ENCODE data around the gene NAA38. TPM values are rescaled to one million over a fixed set of nuclear protein-coding genes. Genes with fewer than 3 reads are reported as not detected.

The NAA38 gene
- total and polyA plus RNA-seq, 5 donors from 2014 or later, result 23.6 to 192 (median 130) TPM

GRCh38 chr17:7889166-7889955 is 32.0 kb upstream of the NAA38 start:
- H3K36me3 ChIP-seq (ENCODE audit: control insufficient read depth, insufficient read depth, low read length), result peaks cover 42% of the 10 kb centered on the region
- Mint-ChIP-seq H3K27me3 (peaks cover 7% of the 10 kb centered on the region), H3K27ac (peak overlapping the region in 1 of 3 donors; percentile 62), H3K9me3 (no peaks in the 10 kb centered on the region), H3K4me1 (peaks cover 0 to 24% (median 11%) of the 10 kb centered on the region in 4 donors), H3K36me3 (peaks cover 21% of the 10 kb centered on the region), H3K4me3 (peak overlapping the region in 1 of 4 donors; percentile 43)
- H3K27ac ChIP-seq (ENCODE audit: insufficient read depth, low read length, poor library complexity, severe bottlenecking), result no peak overlapping the region
- no peaks in the 10 kb centered on the region for H3K9me3 ChIP-seq (ENCODE audit: control insufficient read depth in 2 of 2, low read length in 2 of 2)
- DNase-seq (peak in 2 of 3 donors; percentile 16 to 38), ATAC-seq (ENCODE audit: low read depth in 2 of 2) (no peak)
- no peaks in the 10 kb centered on the region for H3K27me3 ChIP-seq (ENCODE audit: control insufficient read depth, insufficient read depth, low read length)
- peak overlapping the region; percentile 87 for H3K4me3 ChIP-seq (ENCODE audit: low read depth, low read length)
- H3K4me1 ChIP-seq (ENCODE audit: control insufficient read depth, insufficient read depth, low read length, poor library complexity, severe bottlenecking), result peaks cover 41% of the 10 kb centered on the region

GRCh38 chr17:7888184-7888920 is 31.0 kb upstream of the NAA38 start, which contains the start of gene CHD3:
CHD3 (plus strand) TSS chr17:7888789; CDS start chr17:7889001, 212 bp downstream.
- H3K4me3 Mint-ChIP-seq, result peak within 1 kb of the TSS in 1 of 4 donors; percentile 43
- peaks cover 0 to 27% (median 11%) of the 10 kb centered on the region in 4 donors for H3K4me1 Mint-ChIP-seq
- Histone ChIP-seq H3K4me3 (ENCODE audit: low read depth, low read length) (peak within 1 kb of the TSS; percentile 87), H3K27me3 (ENCODE audit: control insufficient read depth, insufficient read depth, low read length) (no peaks in the 10 kb centered on the region), H3K27ac (ENCODE audit: insufficient read depth, low read length, poor library complexity, severe bottlenecking) (peak within 1 kb of the TSS; percentile 82), H3K36me3 (ENCODE audit: control insufficient read depth, insufficient read depth, low read length) (peaks cover 32% of the 10 kb centered on the region), H3K4me1 (ENCODE audit: control insufficient read depth, insufficient read depth, low read length, poor library complexity, severe bottlenecking) (peaks cover 49% of the 10 kb centered on the region), H3K9me3 (ENCODE audit: control insufficient read depth in 2 of 2, low read length in 2 of 2) (no peaks in the 10 kb centered on the region)
- peak within 1 kb of the TSS in 1 of 3 donors; percentile 62 for H3K27ac Mint-ChIP-seq
- peaks cover 21% of the 10 kb centered on the region for H3K36me3 Mint-ChIP-seq
- no peaks in the 10 kb centered on the region for H3K9me3 Mint-ChIP-seq
- DNase-seq (peak; percentile 15 to 65 (median 51)), ATAC-seq (ENCODE audit: low read depth in 2 of 2) (peak; percentile 33 to 38)
- H3K27me3 Mint-ChIP-seq, result peaks cover 7% of the 10 kb centered on the region

GRCh38 chr17:7887482-7888183 is 30.3 kb upstream of the NAA38 start:
- no peaks in the 10 kb centered on the region for H3K27me3 ChIP-seq (ENCODE audit: control insufficient read depth, insufficient read depth, low read length)
- Mint-ChIP-seq H3K4me3 (no peak overlapping the region), H3K27me3 (peaks cover 7% of the 10 kb centered on the region), H3K9me3 (no peaks in the 10 kb centered on the region), H3K36me3 (peaks cover 21% of the 10 kb centered on the region), H3K27ac (no peak overlapping the region), H3K4me1 (peaks cover 0 to 27% (median 11%) of the 10 kb centered on the region in 4 donors)
- peaks cover 56% of the 10 kb centered on the region for H3K4me1 ChIP-seq (ENCODE audit: control insufficient read depth, insufficient read depth, low read length, poor library complexity, severe bottlenecking)
- ATAC-seq (ENCODE audit: low read depth in 2 of 2), result peak; percentile 73 to 74
- H3K4me3 ChIP-seq (ENCODE audit: low read depth, low read length), result peak overlapping the region; percentile 87
- peaks cover 27% of the 10 kb centered on the region for H3K36me3 ChIP-seq (ENCODE audit: control insufficient read depth, insufficient read depth, low read length)
- H3K27ac ChIP-seq (ENCODE audit: insufficient read depth, low read length, poor library complexity, severe bottlenecking), result peak overlapping the region; percentile 82
- peak; percentile 83 to 99 (median 93) for DNase-seq
- no peaks in the 10 kb centered on the region for H3K9me3 ChIP-seq (ENCODE audit: control insufficient read depth in 2 of 2, low read length in 2 of 2)

GRCh38 chr17:7887038-7887481 is 29.7 kb upstream of the NAA38 start:
- peak; percentile 36 to 41 for ATAC-seq (ENCODE audit: low read depth in 2 of 2)
- no peak overlapping the region for H3K27ac Mint-ChIP-seq
- H3K27me3 Mint-ChIP-seq, result peaks cover 7% of the 10 kb centered on the region
- no peak overlapping the region for H3K4me3 Mint-ChIP-seq
- H3K9me3 Mint-ChIP-seq, result no peaks in the 10 kb centered on the region
- peaks cover 19% of the 10 kb centered on the region for H3K36me3 Mint-ChIP-seq
- no peaks in the 10 kb centered on the region for H3K9me3 ChIP-seq (ENCODE audit: control insufficient read depth in 2 of 2, low read length in 2 of 2)
- H3K27ac ChIP-seq (ENCODE audit: insufficient read depth, low read length, poor library complexity, severe bottlenecking), result peak overlapping the region; percentile 82
- H3K4me1 Mint-ChIP-seq, result peaks cover 0 to 26% (median 10%) of the 10 kb centered on the region in 4 donors
- H3K4me1 ChIP-seq (ENCODE audit: control insufficient read depth, insufficient read depth, low read length, poor library complexity, severe bottlenecking), result peaks cover 62% of the 10 kb centered on the region
- H3K27me3 ChIP-seq (ENCODE audit: control insufficient read depth, insufficient read depth, low read length), result no peaks in the 10 kb centered on the region
- H3K36me3 ChIP-seq (ENCODE audit: control insufficient read depth, insufficient read depth, low read length), result peaks cover 24% of the 10 kb centered on the region
- no peak for DNase-seq
- peak overlapping the region; percentile 87 for H3K4me3 ChIP-seq (ENCODE audit: low read depth, low read length)

- Mint-ChIP-seq H3K27me3 (peaks cover 7% of the 10 kb centered on the region), H3K4me3 (no peak overlapping the region), H3K4me1 (peaks cover 0 to 22% (median 7%) of the 10 kb centered on the region in 4 donors), H3K27ac (no peak overlapping the region), H3K36me3 (peaks cover 16% of the 10 kb centered on the region), H3K9me3 (no peaks in the 10 kb centered on the region)
- no peaks in the 10 kb centered on the region for H3K27me3 ChIP-seq (ENCODE audit: control insufficient read depth, insufficient read depth, low read length)
- peak overlapping the region; percentile 87 for H3K4me3 ChIP-seq (ENCODE audit: low read depth, low read length)
- peaks cover 68% of the 10 kb centered on the region for H3K4me1 ChIP-seq (ENCODE audit: control insufficient read depth, insufficient read depth, low read length, poor library complexity, severe bottlenecking)
- no peaks in the 10 kb centered on the region for H3K9me3 ChIP-seq (ENCODE audit: control insufficient read depth in 2 of 2, low read length in 2 of 2)
- H3K36me3 ChIP-seq (ENCODE audit: control insufficient read depth, insufficient read depth, low read length), result peaks cover 19% of the 10 kb centered on the region
- peak overlapping the region; percentile 82 for H3K27ac ChIP-seq (ENCODE audit: insufficient read depth, low read length, poor library complexity, severe bottlenecking)
- ATAC-seq (ENCODE audit: low read depth in 2 of 2) (no peak), DNase-seq (peak; percentile 50 to 65 (median 60))
Observed at GRCh38 chr17:7886227-7887037, 29.1 kb upstream of the NAA38 start.

GRCh38 chr17:7885367-7886226 is 28.2 kb upstream of the NAA38 start:
- no peak overlapping the region for H3K27ac Mint-ChIP-seq
- no peaks in the 10 kb centered on the region for H3K27me3 ChIP-seq (ENCODE audit: control insufficient read depth, insufficient read depth, low read length)
- peak overlapping the region; percentile 87 for H3K4me3 ChIP-seq (ENCODE audit: low read depth, low read length)
- peak in 1 of 2 donors; percentile 4 for ATAC-seq (ENCODE audit: low read depth in 2 of 2)
- H3K9me3 ChIP-seq (ENCODE audit: control insufficient read depth in 2 of 2, low read length in 2 of 2), result no peaks in the 10 kb centered on the region
- peak overlapping the region; percentile 82 for H3K27ac ChIP-seq (ENCODE audit: insufficient read depth, low read length, poor library complexity, severe bottlenecking)
- H3K4me3 Mint-ChIP-seq, result peak overlapping the region in 1 of 4 donors; percentile 50
- peaks cover 13% of the 10 kb centered on the region for H3K36me3 ChIP-seq (ENCODE audit: control insufficient read depth, insufficient read depth, low read length)
- H3K36me3 Mint-ChIP-seq, result peaks cover 13% of the 10 kb centered on the region
- no peaks in the 10 kb centered on the region for H3K9me3 Mint-ChIP-seq
- DNase-seq, result peak; percentile 34 to 55 (median 51)
- H3K27me3 Mint-ChIP-seq, result peaks cover 7% of the 10 kb centered on the region
- H3K4me1 ChIP-seq (ENCODE audit: control insufficient read depth, insufficient read depth, low read length, poor library complexity, severe bottlenecking), result peaks cover 76% of the 10 kb centered on the region
- H3K4me1 Mint-ChIP-seq, result peaks cover 0 to 15% (median 7%) of the 10 kb centered on the region in 4 donors

Data from CD4-positive, CD25-positive, alpha-beta regulatory T cell (primary cell).